Prostate gland (tissue), 2 donors: ENCODE measurements around the gene ALK.

Source experiments
- POLR2A ChIP-seq: fragments of 450-650 bp; IDR thresholded peaks from one replicate; pipeline ENCODE4 v1.6.1; 2016; ENCODE audit warnings: antibody characterized with exemption, mild to moderate bottlenecking
- TF ChIP-seq, protein P1 (sequence below), 4 experiments: fragments of 200-600 bp in 2 of 4; fragments of 450-650 bp in 2 of 4; sonication (generic) in 2 of 4; IDR thresholded peaks; 1 replicate in 3 of 4; 2 replicates in 1 of 4; pipeline ENCODE4 v1.5.1; 2016 to 2019; ENCODE audit warnings: antibody characterized with exemption in 4 of 4, mild to moderate bottlenecking in 2 of 4, moderate library complexity in 2 of 4

GRCh38 chr2:29617351-29617750 is 304.0 kb downstream of the ALK start:
- TF ChIP-seq, protein P1, sequence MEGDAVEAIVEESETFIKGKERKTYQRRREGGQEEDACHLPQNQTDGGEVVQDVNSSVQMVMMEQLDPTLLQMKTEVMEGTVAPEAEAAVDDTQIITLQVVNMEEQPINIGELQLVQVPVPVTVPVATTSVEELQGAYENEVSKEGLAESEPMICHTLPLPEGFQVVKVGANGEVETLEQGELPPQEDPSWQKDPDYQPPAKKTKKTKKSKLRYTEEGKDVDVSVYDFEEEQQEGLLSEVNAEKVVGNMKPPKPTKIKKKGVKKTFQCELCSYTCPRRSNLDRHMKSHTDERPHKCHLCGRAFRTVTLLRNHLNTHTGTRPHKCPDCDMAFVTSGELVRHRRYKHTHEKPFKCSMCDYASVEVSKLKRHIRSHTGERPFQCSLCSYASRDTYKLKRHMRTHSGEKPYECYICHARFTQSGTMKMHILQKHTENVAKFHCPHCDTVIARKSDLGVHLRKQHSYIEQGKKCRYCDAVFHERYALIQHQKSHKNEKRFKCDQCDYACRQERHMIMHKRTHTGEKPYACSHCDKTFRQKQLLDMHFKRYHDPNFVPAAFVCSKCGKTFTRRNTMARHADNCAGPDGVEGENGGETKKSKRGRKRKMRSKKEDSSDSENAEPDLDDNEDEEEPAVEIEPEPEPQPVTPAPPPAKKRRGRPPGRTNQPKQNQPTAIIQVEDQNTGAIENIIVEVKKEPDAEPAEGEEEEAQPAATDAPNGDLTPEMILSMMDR (IDR thresholded peaks at IDR 0.05) = no peak
- TF ChIP-seq POLR2A = no peak
